Endothelial cell (in vitro differentiated cells): ENCODE measurements around the gene USH2A. TPM values are rescaled to one million over a fixed set of nuclear protein-coding genes. Genes with fewer than 3 reads are reported as not detected.

Experiments
- DNase-seq: peaks from one replicate; pipeline ENCODE4 v3.0.0; 2021; ENCODE audit warnings: low spot score
- H3K27ac Mint-ChIP-seq: one replicate; pipeline ENCODE4 v1.8.0; 2021; ENCODE audit warnings: mixed read lengths, inconsistent platforms; ENCODE audit not compliant: unreplicated experiment
- H3K27me3 Mint-ChIP-seq: one replicate; pipeline ENCODE4 v1.8.0; 2021; ENCODE audit warnings: mild to moderate bottlenecking, moderate library complexity, mixed read lengths, inconsistent platforms; ENCODE audit not compliant: unreplicated experiment
- H3K36me3 Mint-ChIP-seq: one replicate; pipeline ENCODE4 v1.8.0; 2021; ENCODE audit warnings: mild to moderate bottlenecking, low read depth, mixed read lengths, inconsistent platforms; ENCODE audit not compliant: unreplicated experiment
- H3K4me1 Mint-ChIP-seq: one replicate; pipeline ENCODE4 v1.8.0; 2021; ENCODE audit warnings: mild to moderate bottlenecking, mixed read lengths, inconsistent platforms; ENCODE audit not compliant: unreplicated experiment
- H3K4me3 Mint-ChIP-seq: one replicate; pipeline ENCODE4 v1.8.0; 2021; ENCODE audit warnings: mild to moderate bottlenecking, mixed read lengths, inconsistent platforms; ENCODE audit not compliant: unreplicated experiment
- H3K9me3 Mint-ChIP-seq: one replicate; pipeline ENCODE4 v1.8.0; 2021; ENCODE audit warnings: mixed read lengths, inconsistent platforms; ENCODE audit not compliant: unreplicated experiment
- CTCF ChIP-seq: fragments of 200-600 bp; sonication (generic); IDR thresholded peaks from one replicate; pipeline ENCODE4 v1.5.0; 2021; ENCODE audit warnings: antibody characterized with exemption; ENCODE audit not compliant: unreplicated experiment
- total RNA-seq: library from RNA; stranded (reverse); fragmentation: NEBNext Ultra II Directional; extraction: Animal tissue kit (Norgen Biotek cat#: 25700); gene quantifications from one replicate; pipeline ENCODE4 v1.2.1, GENCODE V29; 2021; ENCODE audit not compliant: unreplicated experiment

The USH2A gene
- total RNA-seq, 1 donor from 2014 or later, result not detected

DNA sequence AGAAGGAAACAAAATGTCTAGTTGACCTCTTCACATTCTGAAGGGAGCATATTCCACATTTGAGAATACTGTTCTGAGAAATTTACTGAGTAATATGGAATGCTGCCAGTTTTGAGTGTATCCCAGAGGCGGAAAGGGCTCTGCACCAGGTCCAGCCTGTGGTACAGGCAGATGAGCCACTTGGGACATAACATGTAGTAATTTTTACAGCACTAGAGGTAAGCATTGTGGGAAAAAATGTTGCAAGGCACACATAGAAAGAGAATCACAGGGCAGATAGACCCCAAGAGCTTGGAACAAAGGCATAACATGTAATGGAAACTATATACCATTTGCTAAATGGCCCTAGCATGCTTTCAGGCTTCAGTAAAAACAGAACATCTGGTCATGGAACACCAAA, 228.5 kb downstream of the USH2A start:
- no peaks in the 10 kb centered on the region for H3K36me3 Mint-ChIP-seq
- H3K9me3 Mint-ChIP-seq, result no peaks in the 10 kb centered on the region
- H3K27me3 Mint-ChIP-seq, result no peaks in the 10 kb centered on the region
- no peak overlapping the region for H3K27ac Mint-ChIP-seq
- no peak for DNase-seq
- TF ChIP-seq CTCF, result no peak
- no peak overlapping the region for H3K4me3 Mint-ChIP-seq
- H3K4me1 Mint-ChIP-seq, result no peaks in the 10 kb centered on the region

GRCh38 chr1:216193839-216194443, 229.3 kb downstream of the USH2A start:
- H3K27ac Mint-ChIP-seq, result no peak overlapping the region

DNA sequence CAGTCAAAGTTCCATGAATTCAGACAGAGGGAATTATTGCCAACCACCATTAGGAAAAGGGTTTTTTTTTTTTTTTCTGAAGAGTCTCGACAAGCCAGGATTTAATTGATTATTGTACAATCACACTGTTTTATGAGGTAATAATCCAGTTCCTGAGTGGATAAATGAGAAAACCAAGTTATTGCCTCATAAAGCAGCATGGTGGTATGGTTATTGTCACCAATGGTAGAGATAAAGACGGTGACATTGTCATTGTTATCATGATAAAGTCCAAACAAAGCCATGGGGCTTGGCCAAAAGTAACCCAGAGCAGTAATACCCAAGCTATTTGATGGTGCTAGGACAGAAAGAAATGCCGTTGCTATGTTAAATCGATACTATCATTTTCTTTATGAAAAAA, 232.8 kb downstream of the USH2A start:
- no peaks in the 10 kb centered on the region for H3K4me1 Mint-ChIP-seq

More at GRCh38 chr1:216193839-216194443, 229.3 kb downstream of the USH2A start:
- Mint-ChIP-seq H3K27me3 (no peaks in the 10 kb centered on the region), H3K9me3 (no peaks in the 10 kb centered on the region), H3K4me3 (no peak overlapping the region), H3K4me1 (no peaks in the 10 kb centered on the region), H3K36me3 (no peaks in the 10 kb centered on the region)
- no peak for DNase-seq
- no peak for TF ChIP-seq CTCF

GRCh38 chr1:216186816-216187215, 236.4 kb downstream of the USH2A start:
- no peak for DNase-seq
- no peak overlapping the region for H3K4me3 Mint-ChIP-seq
- H3K27ac Mint-ChIP-seq, result no peak overlapping the region
- H3K9me3 Mint-ChIP-seq, result no peaks in the 10 kb centered on the region
- no peaks in the 10 kb centered on the region for H3K36me3 Mint-ChIP-seq
- no peak for TF ChIP-seq CTCF
- no peaks in the 10 kb centered on the region for H3K27me3 Mint-ChIP-seq
- H3K4me1 Mint-ChIP-seq, result no peaks in the 10 kb centered on the region

More for the DNA sequence above, 232.8 kb downstream of the USH2A start:
- TF ChIP-seq CTCF, result no peak
- no peak for DNase-seq
- Mint-ChIP-seq H3K36me3 (no peaks in the 10 kb centered on the region), H3K27me3 (no peaks in the 10 kb centered on the region), H3K9me3 (no peaks in the 10 kb centered on the region), H3K4me3 (no peak overlapping the region), H3K27ac (no peak overlapping the region)

DNA sequence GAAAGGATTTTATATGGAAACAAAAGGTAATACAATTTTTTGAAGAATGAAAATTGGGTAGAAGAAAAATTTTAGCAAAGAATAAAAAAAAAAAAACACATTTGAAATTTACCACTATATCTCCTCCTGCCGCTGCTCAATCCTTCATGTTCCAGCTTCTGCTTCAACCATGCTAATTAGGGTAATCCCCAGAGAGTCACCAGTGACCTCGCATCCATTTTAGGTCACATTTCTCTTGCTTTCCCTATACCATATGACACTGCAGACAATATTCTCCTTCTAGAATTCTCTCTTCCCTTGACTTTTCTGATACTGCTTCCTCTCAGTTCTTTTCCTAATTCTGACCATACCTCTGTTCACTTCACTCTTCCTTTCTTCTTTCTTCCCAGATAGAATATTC, 237.1 kb downstream of the USH2A start:
- no peak for DNase-seq
- Mint-ChIP-seq H3K9me3 (no peaks in the 10 kb centered on the region), H3K4me3 (no peak overlapping the region), H3K36me3 (no peaks in the 10 kb centered on the region), H3K27ac (no peak overlapping the region), H3K27me3 (no peaks in the 10 kb centered on the region), H3K4me1 (no peaks in the 10 kb centered on the region)
- no peak for TF ChIP-seq CTCF
